Urothelium cell line (cell line): Measurements from ENCODE around the gene CD83.

Source experiments
- DNase-seq: peaks from one replicate; pipeline ENCODE4 v3.0.0; 2011; ENCODE audit warnings: low spot score, mixed read lengths
- FAIRE-seq: peaks from 2 replicates; lab custom pipeline; 2011; peaks lifted over from hg19 to GRCh38; lab: Jason Lieb, UNC

CD83 gene

DNA sequence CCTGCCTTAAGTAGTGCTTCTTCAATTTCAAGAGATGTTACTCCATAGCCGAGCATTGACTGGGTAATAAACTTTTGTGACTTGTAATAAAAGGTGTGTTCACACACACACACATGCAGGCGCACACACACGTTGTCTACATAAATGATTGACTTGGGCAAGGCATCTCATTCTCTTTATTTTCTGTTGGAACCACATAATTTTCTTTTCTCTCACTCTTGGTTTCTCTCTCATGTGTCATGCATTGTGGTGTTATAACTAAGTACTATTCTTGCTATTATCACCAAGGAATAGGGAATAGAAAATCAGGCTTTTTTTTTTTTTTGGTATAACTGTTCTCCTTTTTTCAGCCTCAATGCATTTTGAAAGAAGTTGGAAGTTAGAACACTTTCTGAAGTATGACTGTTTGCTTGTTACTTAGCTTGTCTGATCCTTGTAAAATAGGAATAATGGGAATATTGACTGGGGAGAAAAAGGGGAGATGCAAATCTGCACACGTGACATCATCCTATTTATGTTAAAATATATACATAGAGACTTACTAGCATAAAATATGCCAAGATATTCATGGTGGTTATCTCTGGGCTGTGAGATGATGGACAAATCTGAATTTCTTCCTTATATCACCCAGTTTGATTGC lies 26.1 kb upstream of the CD83 start:
- FAIRE-seq, result no peak
- no peak for DNase-seq

GRCh38 chr6:14092316-14092715 lies 25.3 kb upstream of the CD83 start:
- no peak for DNase-seq
- FAIRE-seq, result no peak

- DNase-seq, result no peak
- no peak for FAIRE-seq
These were observed 24.5 kb upstream of the CD83 start for GRCh38 chr6:14092838-14093789.

DNA sequence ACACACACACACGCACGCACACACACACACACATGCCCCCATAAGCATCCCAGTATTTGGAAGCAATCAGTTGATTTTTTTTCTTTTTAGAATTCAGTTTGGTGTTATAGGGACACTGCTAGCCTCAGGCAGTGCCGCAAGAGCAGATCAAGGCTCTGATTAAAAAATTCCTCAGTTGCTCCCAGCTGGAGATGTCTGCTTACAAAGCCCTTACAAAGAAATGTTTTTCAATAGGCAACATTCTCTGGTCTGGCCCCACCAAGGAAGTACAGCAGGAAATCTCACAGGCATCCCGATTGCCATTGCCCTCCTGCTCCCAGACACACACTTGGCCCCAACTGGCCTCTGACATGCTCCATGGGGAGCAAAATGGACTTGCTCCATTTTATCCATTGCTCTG lies 22.9 kb upstream of the CD83 start:
- no peak for FAIRE-seq
- no peak for DNase-seq

DNA sequence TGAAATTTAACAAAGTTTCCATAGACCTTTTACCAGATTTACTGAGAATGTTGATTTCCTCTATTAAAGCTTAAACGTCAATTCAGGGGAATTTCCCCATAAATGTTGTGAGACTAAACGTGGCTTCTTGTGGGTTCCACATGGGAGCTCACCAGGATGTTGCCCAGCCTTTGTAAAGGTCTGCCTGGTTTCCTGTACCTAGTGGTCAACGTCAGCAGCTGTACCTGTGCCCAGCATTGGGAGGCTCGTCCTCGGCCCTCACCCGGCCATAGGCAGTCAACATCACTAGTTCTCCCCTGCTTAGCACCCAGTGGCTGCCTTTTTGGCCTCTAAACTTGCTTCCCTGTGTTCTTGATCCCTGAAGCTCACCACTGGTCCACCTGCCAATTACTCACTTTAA lies 22.1 kb upstream of the CD83 start:
- FAIRE-seq, result no peak

DNA sequence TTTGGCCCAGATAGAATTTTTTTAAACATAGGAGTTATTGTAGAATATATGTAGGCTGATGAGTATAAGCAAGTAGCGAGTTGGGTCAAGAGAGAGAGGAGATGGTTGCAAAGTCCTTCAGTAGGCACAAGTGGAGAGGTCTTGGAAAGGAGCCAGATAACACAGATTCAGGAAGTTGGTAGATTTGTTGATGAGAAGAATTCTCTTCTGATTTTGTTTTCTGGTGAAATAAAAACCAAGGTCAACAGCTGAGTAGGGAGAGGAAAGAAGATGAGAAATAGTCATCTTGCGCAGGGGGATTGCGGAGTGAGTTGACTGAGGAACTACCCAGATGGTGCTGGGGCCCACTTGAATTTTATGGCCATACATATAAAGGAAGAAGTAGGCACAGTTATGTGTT lies 17.4 kb upstream of the CD83 start:
- FAIRE-seq, result no peak

More for the DNA sequence above, 22.1 kb upstream of the CD83 start:
- no peak for DNase-seq

DNA sequence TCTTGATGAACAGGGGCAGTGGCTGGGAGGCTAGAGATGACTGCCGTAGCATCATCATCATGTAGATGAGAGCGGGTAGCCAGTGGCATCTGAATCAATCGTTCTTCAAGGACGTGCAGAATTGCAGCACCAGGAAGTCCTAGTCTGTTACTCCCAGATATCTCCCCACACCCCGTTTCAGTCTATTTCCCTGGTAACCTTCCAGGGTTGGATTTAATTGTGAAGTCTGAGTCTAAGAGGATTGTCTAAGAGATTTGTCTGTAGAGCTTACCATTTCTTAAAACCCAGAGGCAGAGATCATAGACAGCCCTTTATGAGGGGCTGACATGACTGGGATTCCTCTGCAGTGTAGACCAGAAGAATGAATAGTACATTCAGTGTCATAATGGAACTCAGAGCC lies 16.6 kb upstream of the CD83 start:
- no peak for FAIRE-seq

More for the DNA sequence above, 17.4 kb upstream of the CD83 start:
- no peak for DNase-seq

GRCh38 chr6:14102383-14102782 lies 15.2 kb upstream of the CD83 start:
- no peak for DNase-seq
- FAIRE-seq, result no peak

More for the DNA sequence above, 16.6 kb upstream of the CD83 start:
- no peak for DNase-seq

- DNase-seq (no peak), FAIRE-seq (no peak)
These were observed 12.0 kb upstream of the CD83 start for GRCh38 chr6:14105547-14105946.

DNA sequence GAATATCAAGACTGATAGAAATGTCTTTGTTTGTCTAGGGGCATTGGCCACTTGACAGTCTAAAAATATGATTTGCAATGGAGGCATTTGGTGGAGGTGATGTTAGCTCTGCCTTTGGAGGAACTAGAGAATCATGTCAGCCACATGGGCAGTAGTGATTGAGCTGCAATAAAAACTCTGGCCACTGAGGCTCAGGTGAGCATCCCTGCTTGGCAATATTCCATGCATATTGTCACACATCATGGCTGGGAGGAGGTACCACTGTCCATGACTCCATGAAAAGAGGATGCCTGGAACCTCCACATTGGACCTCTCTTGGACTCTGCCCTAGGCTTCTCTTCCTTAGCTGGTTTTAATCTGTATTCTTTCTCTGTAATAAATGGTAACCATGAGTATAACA lies 10.6 kb upstream of the CD83 start:
- DNase-seq (no peak), FAIRE-seq (no peak)

DNA sequence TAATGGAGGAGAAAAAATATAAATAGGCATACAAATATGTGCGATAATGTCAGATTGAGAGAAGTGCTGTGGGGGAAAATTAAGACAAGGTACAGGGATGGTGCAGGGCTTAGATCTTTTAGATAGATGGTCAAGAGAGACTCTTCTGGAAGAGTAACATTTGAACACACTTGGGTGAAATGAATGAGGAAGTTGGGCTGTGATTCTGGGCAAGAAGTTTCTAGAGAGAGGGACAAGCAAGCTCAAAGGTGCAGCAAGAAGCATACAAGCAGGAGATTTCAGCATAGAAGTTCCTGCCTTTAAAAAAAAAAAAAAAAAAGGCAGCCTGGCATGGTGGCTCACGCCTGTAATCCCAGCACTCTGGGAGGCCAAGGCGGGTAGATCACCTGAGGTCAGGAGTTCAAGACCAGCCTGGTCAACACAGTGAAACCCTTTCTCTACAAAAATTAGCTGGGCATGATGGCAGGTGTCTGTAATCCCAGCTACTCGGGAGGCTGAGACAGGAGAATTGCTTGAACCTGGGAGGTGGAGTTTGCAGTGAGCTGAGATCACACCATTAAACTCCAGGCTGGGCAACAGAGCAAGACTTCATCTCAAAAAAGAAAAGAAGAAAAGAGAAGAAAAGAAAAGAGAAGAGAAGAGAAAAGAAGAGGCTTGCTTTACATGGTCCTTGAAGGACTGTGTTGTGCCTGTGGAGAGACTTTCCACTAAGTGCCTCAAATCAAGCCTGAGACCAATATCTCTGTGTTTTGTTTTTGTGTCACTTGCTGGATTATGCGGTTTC lies 9.7 kb upstream of the CD83 start:
- no peak for DNase-seq
- FAIRE-seq, result no peak

DNA sequence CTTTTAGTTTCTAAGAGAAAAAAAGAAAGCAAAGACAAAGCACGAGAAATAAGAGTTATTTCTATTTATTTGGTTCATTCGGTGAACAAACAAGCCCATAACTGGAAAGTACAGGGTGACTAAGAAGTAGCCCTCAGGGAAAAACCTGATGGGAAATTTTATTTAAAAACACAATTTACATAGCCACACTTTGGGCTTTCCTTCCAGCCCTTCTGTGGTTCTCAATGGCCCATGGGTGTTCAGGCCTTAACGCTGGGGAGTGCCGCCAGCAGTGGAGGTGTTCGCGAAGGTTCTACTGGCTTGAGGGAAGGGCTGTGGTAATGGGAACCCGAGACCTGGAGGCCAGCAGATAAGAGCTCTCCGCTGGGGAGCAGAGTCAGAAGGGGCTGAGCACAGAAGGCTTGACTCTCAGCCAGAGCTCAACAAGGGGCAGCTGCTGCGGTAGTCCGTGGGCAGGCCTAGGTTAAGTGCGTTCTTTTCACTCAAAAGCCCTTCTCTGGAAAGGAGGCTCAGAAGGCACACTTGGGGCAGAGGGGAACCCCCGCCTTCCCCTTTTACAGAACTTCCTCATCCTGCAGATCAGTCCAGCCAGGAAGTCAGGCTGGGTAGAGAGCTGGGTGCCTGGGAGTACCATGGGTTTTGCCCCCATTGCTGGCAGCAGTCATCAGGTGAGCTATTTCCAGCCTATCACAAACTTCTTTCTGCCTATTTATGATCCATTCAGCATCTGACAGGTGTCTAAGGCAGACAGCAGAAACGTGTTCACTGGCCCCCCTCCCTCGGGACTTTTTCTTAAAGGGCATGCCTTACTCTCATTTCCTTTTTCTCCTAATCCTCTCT lies 8.8 kb upstream of the CD83 start:
- no peak for DNase-seq
- FAIRE-seq, result no peak

DNA sequence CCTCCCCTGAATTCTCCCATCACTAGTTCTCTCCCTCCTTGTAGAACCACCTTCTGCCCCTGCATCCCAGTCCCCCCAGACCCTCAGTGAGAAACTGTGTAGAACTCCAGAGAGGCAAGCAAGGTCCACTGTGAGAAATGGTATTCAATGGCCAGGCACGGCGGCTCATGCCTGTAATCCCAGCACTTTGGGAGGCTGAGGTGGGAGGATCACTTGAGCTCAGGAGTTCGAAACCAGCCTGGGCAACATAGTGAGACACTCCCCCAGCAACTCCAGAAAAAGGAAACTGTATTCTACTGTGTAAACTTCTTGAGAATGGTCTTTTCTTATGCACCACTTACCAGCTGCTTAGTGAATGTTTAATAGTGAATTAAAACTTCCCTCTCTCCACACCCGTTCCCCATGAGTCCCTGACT lies 8.2 kb upstream of the CD83 start:
- no peak for FAIRE-seq
- DNase-seq, result no peak

DNA sequence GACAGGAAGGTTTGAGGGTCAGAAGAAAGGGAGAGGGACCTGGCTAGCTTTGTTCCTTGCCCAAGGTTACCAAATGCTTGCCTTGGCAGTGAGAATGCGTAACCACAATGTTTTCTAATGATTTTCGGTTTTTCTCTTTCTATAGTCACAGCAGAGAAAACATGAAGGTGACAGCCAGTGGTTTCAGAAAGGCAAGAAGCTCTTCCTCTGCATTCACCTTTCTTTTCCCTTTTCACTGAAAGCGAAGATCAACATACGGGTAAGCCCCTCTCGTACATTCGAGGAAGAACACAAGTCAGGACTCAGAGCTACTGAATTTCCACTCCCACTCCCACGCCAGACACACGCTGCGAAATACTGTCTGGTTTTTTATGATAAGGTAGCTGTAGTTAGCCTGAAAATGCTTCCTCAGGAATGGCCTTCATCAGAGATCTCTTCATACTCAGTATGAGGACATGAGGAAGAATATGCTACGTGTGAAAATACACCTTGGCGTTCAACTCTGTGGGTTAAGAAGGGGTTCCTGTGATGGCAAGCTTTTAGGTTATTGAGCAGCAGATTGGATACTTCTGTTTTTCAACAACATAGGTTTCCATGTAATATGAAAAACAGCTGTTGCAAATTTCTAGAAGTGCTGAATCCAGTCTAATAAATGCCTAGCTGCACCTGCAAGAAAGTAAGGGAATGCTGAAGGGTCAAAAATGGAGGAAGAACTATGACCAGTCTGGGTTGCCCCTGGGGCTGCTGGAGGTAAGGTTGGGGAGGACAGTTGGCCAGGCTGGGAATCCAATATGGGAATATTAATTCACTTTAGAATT lies 7.4 kb upstream of the CD83 start:
- FAIRE-seq (no peak), DNase-seq (no peak)

- FAIRE-seq (no peak), DNase-seq (no peak)
These were observed 3.6 kb upstream of the CD83 start for GRCh38 chr6:14113976-14114375.

DNA sequence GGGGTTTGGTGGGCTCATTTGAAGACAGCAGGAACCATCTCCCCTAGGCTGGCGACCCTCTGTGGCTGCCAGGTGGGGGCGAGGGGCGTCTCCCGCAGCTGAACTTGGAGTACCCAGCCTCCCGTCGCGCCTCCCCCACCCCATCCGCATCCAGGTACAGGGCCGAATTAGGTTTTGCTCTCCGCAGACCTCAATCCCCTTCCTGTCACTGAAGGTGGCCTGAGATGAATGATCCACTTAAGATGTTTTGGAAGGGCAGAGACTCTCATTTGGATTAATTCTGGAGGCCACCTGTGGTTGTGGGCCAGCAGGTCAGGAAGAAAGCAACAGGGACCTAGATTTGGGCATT lies 493 bp downstream of the CD83 start:
- no peak for FAIRE-seq

GRCh38 chr6:14118446-14118845 lies 874 bp downstream of the CD83 start:
- no peak for DNase-seq
- no peak for FAIRE-seq

More for the DNA sequence above, 493 bp downstream of the CD83 start:
- DNase-seq, result peak; percentile 6

GRCh38 chr6:14119784-14120183 lies 2.2 kb downstream of the CD83 start:
- no peak for FAIRE-seq

DNA sequence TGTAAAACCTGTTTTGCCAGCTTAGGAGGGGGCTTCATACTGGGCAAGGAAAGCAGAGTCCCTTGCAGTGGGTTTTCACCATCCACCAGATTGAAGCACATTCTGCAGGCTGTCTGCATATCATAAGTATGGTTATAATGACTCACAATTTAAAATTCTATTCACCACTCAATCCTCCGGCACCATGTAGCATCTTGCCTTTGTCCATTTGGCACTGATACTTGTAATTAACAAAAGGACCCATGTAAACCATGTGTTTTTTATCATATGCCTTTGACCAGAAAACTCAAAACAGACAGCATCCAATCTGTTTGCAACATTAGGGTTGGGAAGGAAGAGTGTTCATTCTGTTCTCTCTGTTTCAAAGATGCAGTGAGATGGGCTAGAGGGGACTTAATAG lies 3.0 kb downstream of the CD83 start:
- FAIRE-seq, result no peak
- DNase-seq, result no peak

More at GRCh38 chr6:14119784-14120183, 2.2 kb downstream of the CD83 start:
- no peak for DNase-seq

- DNase-seq (no peak), FAIRE-seq (no peak)
These were observed 4.4 kb downstream of the CD83 start for GRCh38 chr6:14121936-14122344.
